ENCODE results near the gene PPP1R13B.

GRCh38 chr14:103878180-103878579 lies 30.8 kb upstream of the PPP1R13B start:
- TF ChIP-seq CTCF (IDR thresholded peaks at IDR 0.05 in 2 of 3, conservative IDR thresholded peaks at IDR 0.05 in 1 of 3; ENCODE audit: borderline replicate concordance in 1 of 3, insufficient read depth in 1 of 3, low read depth in 2 of 3, low read length in 2 of 3) (no peak), EZH2phosphoT487 (IDR thresholded peaks at IDR 0.05; ENCODE audit: borderline replicate concordance) (no peak), EZH2 (IDR thresholded peaks at IDR 0.05) (no peak), POLR2A (IDR thresholded peaks at IDR 0.05; ENCODE audit: borderline replicate concordance, extremely low read depth, insufficient read depth, insufficient read length) (no peak)
